Ovary (tissue), 9 donors: ENCODE results near the gene USH1G. TPM values are rescaled to one million over a fixed set of nuclear protein-coding genes. Genes with fewer than 3 reads are reported as not detected.
"Not testable (repeated sequence)": the region's sequence is repeated elsewhere in the genome, so short reads cannot be mapped to it uniquely, and the experiment has no call there.

Source experiments
- DNase-seq, 5 donors: peaks; one replicate each; pipeline ENCODE4 v3.0.0-alpha.2; 2019 to 2020
- H3K27ac ChIP-seq, 2 donors: fragments of 200-600 bp; one replicate each; pipeline versions ENCODE4 v1.5.1 to v1.8.0; 2019 to 2022
- H3K27me3 ChIP-seq: fragments of 200-600 bp; one replicate; pipeline ENCODE4 v1.8.0; 2022
- H3K36me3 ChIP-seq: fragments of 200-600 bp; sonication (generic); one replicate; pipeline ENCODE4 v1.5.1; 2019
- H3K4me1 ChIP-seq: one replicate; pipeline ENCODE4 v1.8.1; 2013; ENCODE audit warnings: mild to moderate bottlenecking, moderate library complexity; ENCODE audit not compliant: insufficient read depth
- H3K4me3 ChIP-seq: fragments of 200-600 bp; sonication (generic); one replicate; pipeline ENCODE4 v1.5.1; 2017
- H3K9me3 ChIP-seq, 2 donors: fragments of 200-600 bp in 1 of 2; sonication (generic) in 1 of 2; one replicate each; pipeline versions ENCODE4 v1.5.1 to v1.8.1; 2013 to 2019; ENCODE audit warnings: mild to moderate bottlenecking in 1 of 2, moderate library complexity in 1 of 2
- CTCF ChIP-seq, 3 donors: fragments of 450-650 bp in 2 of 3; fragments of 200-600 bp in 1 of 3; IDR thresholded peaks; one replicate each; pipeline versions ENCODE4 v1.5.1 to v1.8.0; 2016 to 2022; ENCODE audit warnings: antibody characterized with exemption in 3 of 3, mild to moderate bottlenecking in 1 of 3
- EP300 ChIP-seq: sonication (generic); formaldehyde crosslinking; IDR thresholded peaks from one replicate; pipeline ENCODE4 v1.6.1; 2017; ENCODE audit warnings: antibody characterized with exemption
- POLR2A ChIP-seq: fragments of 450-650 bp; IDR thresholded peaks from one replicate; pipeline ENCODE4 v1.6.1; 2017; ENCODE audit warnings: antibody characterized with exemption, mild to moderate bottlenecking, moderate library complexity
- WGBS, 3 donors: extraction: QIAGEN DNeasy Blood & Tissue Kit in 1 of 3; methylation state at CpG; one replicate each; pipeline versions ENCODE4 v1.1.5 to v1.1.7; 2013 to 2017; 5-methylcytosine and 5-hydroxymethylcytosine counted together
- intact Hi-C, 4 donors: fragments of 100-400 bp; cut with DNase I; formaldehyde crosslinking; loops; one replicate each; pipeline versions ENCODE4 v1.11.0 to v1.15.1; 2022 to 2023
- polyA plus RNA-seq, 2 donors: library from polyadenylated mRNA; stranded (reverse); fragments of 200-250 nt in 1 of 2; fragments of 350-450 nt in 1 of 2; fragmentation: Illumina TruSeq in 1 of 2; extraction: RNeasy Lipid Tissue Mini Kit (QIAGEN cat#74804) in 1 of 2; gene quantifications; one replicate each; pipeline ENCODE4 v1.2.3, GENCODE V29; 2013 to 2014
- total RNA-seq, 7 donors: library from RNA; depleted of rRNA in 2 of 7; stranded (reverse); fragments of >200 nt in 2 of 7; fragmentation: NEBNext Ultra II Directional in 3 of 7; extraction: Animal tissue kit (Norgen Biotek cat#: 25700) in 3 of 7; gene quantifications; one replicate each; pipeline versions ENCODE4 v1.1.0 to v1.2.4, GENCODE V29; 2016 to 2023
- donor health status: DM: no; HTN: no; CAD: no; lungs with moderate emphysema.
- donor health status: DM: no; HTN: no; CAD: no.
- donor health status: Bipolar disorder and iron deficiency.
- donor health status: DM: yes; HTN: yes; CAD: no.
- donor health status: DM: no; HTN: no; CAD: no.
- donor health status: DM: yes; HTN: yes; CAD: no.

USH1G gene
- total and polyA plus RNA-seq, 9 donors = 0.08 to 1.4 (median 0.61) TPM

- no peak overlapping the region for H3K4me3 ChIP-seq
- intact Hi-C loops = no loop called here
- 93 to 96% (median 95%) methylated on average over 22 to 34 of the region's 34 CpGs for WGBS, 3 donors
- no peak for TF ChIP-seq EP300
- no peak for TF ChIP-seq CTCF (IDR thresholded peaks at IDR 0.05)
- no peak for TF ChIP-seq POLR2A
- no peaks in the 10 kb centered on the region for H3K9me3 ChIP-seq
- no peaks in the 10 kb centered on the region for H3K27me3 ChIP-seq
- DNase-seq = no peak
- no peaks in the 10 kb centered on the region for H3K36me3 ChIP-seq
- no peak overlapping the region for H3K27ac ChIP-seq
- H3K4me1 ChIP-seq = no peaks in the 10 kb centered on the region
Observed at GRCh38 chr17:74907012-74907411, 16.0 kb downstream of the USH1G start.

- intact Hi-C loops, H3K4me3 ChIP-seq, H3K9me3 ChIP-seq, DNase-seq, H3K27me3 ChIP-seq, H3K4me1 ChIP-seq, H3K27ac ChIP-seq, H3K36me3 ChIP-seq: not testable (repeated sequence)
- WGBS, 3 donors = 56 to 61% (median 58%) methylated on average over 6 of the region's 6 CpGs
Observed at GRCh38 chr17:74906214-74906793, 16.8 kb downstream of the USH1G start.

GRCh38 chr17:74904687-74905409, 18.2 kb downstream of the USH1G start:
- Histone ChIP-seq H3K27me3 (no peaks in the 10 kb centered on the region), H3K9me3 (no peaks in the 10 kb centered on the region), H3K27ac (no peak overlapping the region), H3K36me3 (no peaks in the 10 kb centered on the region), H3K4me3 (no peak overlapping the region), H3K4me1 (no peaks in the 10 kb centered on the region)
- DNase-seq = no peak
- intact Hi-C loops = no loop called here
- no peak for TF ChIP-seq POLR2A
- no peak for TF ChIP-seq EP300
- TF ChIP-seq CTCF (IDR thresholded peaks at IDR 0.05) = no peak
- 70 to 74% (median 73%) methylated on average over 7 of the region's 7 CpGs for WGBS, 3 donors

GRCh38 chr17:74903671-74904070, 19.4 kb downstream of the USH1G start:
- 61 to 76% (median 72%) methylated on average over 6 of the region's 6 CpGs for WGBS, 3 donors
- Histone ChIP-seq H3K27ac (no peak overlapping the region), H3K27me3 (no peaks in the 10 kb centered on the region), H3K36me3 (no peaks in the 10 kb centered on the region), H3K4me1 (no peaks in the 10 kb centered on the region), H3K4me3 (no peak overlapping the region), H3K9me3 (no peaks in the 10 kb centered on the region)
- TF ChIP-seq EP300 (no peak), POLR2A (no peak), CTCF (IDR thresholded peaks at IDR 0.05) (no peak)
- intact Hi-C loops = no loop called here
- DNase-seq = no peak

GRCh38 chr17:74903034-74903433, 20.0 kb downstream of the USH1G start:
- Histone ChIP-seq H3K36me3 (no peaks in the 10 kb centered on the region), H3K4me1 (no peaks in the 10 kb centered on the region), H3K27ac (no peak overlapping the region), H3K9me3 (no peaks in the 10 kb centered on the region), H3K27me3 (no peaks in the 10 kb centered on the region), H3K4me3 (no peak overlapping the region)
- no peak for DNase-seq
- 78 to 82% (median 81%) methylated on average over 9 of the region's 9 CpGs for WGBS, 3 donors
- intact Hi-C loops = no loop called here
- TF ChIP-seq CTCF (IDR thresholded peaks at IDR 0.05) (no peak), EP300 (no peak), POLR2A (no peak)
